Skin of body (tissue), 2 donors: Measurements from ENCODE around the gene COX10. TPM values are rescaled to one million over a fixed set of nuclear protein-coding genes. Genes with fewer than 3 reads are reported as not detected.

Experiments used
- DNase-seq: peaks from one replicate; lab custom pipeline; 2025; lab: John Stamatoyannopoulos, UW
- total RNA-seq: library from RNA; depleted of rRNA; stranded (reverse); fragments of >200 nt; gene quantifications from one replicate; pipeline ENCODE4 v1.2.3, GENCODE V29; 2014

COX10 gene
- total RNA-seq, 1 donor from 2014 or later, result 13.8 TPM

DNA sequence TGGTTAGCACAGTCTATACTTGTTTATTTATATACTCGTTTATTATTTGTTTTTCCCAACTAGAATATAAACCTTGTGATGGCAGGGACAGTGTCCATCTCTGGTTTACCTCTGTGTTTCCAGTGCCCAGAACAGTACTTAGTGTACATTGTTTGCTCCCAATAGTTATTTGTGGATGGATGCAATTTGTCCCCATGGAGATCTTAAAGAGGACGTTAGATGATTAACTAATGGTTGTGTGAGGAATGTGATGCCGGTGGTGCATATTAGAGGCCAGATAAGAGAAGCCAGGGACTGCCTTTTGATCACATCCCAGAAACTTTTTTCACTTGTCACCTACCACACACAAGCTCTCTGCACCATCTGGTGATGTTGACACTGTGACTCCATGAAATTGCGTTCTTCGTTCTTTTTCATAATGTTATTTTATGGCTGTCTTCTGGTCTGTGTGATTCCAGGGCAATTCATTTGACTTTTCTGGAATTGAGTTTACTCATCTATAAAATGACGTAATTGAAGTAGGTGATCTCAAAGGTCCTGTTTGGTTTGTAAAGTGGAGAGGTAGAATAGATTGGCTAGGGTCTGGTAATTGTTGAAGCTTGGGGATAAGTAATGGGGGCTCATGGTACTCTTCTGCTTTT, 1.2 kb downstream of the COX10 start:
- DNase-seq, result no peak

DNA sequence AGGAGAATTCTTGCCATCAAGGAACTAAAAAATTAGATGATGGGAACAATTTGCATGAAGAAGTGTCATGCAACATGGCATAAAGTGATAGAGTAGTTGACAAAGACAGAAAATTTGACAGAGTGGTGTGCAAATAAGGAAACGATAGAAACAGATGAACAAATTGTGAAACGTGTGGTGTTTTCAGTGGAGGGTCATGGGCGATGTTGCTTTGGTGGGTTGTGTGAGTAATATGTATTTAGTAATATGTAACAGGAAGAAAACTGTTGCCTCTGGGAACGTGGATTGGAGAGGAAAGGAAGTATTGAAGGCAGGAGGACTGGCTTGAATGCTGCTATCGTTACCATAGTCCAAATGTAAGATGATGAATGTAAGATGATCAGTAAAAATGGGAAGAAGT, 3.6 kb downstream of the COX10 start:
- DNase-seq, result no peak

DNA sequence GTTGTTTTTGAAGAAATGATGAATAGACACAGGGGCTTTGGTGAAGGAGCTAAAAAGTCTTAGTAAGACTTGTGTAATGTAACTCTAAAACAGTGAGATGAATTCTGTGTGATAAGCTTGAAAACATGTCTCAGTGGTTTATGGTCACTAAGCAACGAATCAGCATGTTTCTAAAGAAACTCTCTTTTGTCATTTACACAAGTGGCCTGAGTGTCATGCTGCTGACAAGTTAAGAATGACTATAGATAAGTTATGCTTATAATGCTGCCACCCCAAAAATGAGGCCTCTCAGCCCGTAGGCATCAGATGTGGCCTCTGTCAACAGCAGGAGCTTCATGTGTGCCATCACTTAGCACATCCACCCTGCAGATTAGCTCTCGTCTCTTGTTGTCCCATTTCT, 8.7 kb downstream of the COX10 start:
- DNase-seq, result no peak

DNA sequence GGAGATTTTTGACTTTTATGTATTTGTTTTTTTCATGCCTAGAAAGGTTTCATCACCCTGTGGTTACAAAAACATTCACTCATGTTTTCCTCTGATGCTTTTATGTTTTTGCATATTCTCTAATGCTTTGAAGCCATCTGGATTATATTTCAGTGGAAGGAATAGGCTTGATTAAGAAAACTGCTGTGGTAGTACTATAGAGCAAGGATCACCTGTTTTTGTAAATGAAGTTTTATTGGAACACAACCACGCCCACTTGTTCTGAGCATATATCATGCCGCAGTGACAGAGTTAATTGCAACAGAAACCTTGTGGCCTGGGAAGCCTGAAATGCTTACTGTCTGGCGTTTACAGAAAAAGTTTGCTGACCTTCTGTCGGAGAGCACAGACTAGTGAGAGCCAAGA, 11.5 kb downstream of the COX10 start:
- no peak for DNase-seq

DNA sequence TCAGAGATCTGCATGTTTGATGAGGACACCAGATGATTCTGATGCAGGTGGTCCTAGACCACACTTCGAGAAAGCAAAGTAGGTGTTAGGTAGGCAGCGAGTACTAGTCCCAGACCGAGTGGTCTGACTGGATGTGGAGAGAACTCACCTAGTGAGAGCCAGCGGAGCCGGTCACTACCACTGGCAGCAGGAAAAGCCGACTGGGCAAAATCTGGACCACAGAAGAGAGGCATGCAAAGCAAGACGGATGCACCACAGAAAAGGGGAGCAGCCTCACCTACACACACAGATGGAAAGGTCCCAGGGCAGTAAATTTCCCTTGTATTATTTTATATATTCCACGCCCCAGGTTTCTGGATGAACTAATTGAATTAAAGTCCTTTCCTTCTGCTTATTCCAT, 13.5 kb downstream of the COX10 start:
- no peak for DNase-seq

DNA sequence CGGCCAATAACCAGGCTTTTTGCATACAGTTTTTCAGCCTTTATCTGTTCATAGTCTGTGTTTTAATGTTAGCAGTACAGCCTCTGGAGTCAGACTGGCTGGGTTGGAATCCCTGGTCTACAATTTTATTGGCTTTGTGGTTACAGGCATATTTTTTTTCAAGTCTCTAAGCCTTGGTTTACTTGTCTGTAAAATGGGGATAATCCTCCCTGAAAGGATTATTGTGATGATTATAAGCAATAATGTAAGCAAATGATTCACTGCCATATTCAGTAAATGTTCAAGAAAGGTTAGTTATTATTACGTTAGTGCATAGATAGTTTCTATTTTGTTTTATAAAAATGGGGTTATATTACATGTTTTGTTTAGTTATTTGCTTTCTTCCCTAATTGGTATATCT, 15.7 kb downstream of the COX10 start:
- no peak for DNase-seq

DNA sequence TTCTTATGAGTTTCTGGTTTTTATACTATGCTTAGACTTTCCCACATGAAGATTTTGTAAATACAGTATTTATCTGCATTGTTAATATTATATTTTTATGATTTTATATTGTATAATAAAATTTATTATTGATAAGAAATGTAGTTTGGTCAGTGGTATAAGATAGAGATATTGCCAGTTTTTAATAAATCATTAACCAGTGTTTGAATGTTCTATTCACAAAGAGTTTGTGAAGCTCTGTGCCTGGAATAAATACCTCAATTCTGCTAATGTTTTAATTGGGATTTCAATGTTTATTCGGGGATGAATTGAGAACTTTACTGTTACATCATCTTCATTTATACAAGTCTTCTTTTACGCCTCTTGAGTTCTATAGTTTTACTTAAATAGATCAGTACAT, 16.9 kb downstream of the COX10 start:
- no peak for DNase-seq

DNA sequence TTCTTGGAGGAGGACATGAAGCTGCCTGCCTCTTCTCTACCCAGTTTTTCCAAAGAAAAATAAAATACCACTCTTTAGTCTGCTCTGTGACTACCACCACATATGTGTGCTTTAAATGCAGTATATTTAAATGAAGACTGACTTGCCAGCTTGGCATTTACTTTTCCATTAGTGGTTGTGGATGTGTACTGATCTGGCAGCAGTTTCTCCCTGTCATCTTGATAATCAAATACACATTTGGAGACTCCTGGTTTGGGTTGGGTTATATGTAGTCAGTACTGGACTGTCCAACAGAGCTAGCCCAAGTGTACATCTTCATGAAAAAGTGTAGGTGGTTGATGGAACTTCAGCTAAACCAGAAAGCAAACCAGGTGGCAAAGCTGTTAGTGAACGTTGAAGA, 19.9 kb downstream of the COX10 start:
- no peak for DNase-seq

DNA sequence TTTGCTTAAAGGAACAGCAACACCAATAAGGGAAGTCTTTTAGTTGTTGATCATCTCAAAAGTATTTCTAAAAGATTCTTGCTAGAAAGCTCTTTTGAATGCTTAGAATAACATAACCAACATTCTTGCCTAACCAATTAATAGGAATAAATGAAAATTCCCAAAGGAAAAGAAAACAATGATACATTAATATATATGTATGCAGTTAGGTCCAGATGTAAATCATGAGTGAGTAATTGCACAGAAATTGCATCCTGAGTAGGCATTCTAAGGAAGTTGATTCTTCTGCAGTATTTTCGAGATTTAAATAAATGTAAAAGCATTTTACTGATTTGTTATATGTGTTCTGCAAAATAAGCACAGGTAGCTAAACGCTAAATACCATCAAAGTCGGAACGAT, 22.1 kb downstream of the COX10 start:
- DNase-seq, result no peak

DNA sequence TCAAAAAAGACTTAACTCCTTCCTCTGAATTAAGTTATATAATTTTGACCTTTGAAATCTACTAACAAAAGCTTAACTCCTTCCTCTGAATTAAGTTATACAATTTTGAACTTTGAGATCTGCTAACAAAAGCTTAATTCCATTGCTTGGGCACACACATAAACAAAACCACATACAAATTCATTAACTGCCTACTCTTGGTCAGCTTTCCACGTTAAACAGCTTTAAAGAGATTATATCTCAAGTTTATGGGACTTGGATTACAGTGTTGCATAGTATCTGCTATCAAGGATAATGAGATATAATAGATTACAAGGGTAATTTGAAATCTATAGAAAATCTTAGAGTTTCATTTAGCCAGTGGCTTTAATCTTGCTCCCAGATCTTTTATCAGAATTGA, 23.5 kb downstream of the COX10 start:
- DNase-seq, result no peak

DNA sequence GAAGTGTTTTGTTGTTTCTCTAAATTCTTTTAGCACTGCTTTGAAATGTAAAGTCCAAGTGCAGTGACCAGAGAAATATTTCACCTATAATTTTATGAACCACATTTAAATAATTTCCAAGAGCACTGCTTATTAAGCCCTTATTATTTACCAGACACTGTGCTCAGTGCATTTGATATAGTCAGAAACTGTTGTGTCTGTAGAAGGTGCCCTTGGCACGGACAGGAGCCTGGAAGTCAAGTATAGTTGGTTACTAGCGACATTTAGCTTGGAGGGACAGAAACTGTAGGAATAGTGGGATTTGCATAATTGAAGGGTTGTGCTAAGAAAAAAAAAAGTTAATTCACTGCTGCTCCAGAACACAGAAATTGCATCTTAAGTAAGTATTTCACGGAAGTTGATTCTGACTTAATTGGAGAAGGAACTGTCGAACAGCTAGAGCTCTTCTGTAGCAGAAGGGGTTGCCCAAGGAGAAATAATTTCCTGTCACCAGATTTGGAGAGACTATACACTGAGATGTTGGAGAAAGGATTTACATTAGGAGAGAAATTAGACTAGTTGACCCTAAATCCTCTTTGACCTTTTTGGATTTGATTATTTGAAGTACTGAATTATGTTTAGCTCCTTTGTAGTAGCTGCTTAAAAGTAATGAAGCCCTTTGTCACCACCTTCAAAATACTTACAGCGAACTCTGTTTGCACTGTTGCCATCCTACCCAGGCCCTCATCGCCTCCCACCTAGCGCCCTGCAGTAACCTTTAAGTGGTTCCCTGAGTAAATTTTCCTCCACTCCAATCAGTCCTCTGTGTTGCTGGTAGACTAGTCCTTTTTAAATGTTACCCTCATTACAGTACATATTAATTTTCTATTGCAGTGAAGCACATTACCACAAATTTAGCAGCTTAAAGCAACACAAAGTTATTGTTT, 25.6 kb downstream of the COX10 start:
- DNase-seq, result no peak

DNA sequence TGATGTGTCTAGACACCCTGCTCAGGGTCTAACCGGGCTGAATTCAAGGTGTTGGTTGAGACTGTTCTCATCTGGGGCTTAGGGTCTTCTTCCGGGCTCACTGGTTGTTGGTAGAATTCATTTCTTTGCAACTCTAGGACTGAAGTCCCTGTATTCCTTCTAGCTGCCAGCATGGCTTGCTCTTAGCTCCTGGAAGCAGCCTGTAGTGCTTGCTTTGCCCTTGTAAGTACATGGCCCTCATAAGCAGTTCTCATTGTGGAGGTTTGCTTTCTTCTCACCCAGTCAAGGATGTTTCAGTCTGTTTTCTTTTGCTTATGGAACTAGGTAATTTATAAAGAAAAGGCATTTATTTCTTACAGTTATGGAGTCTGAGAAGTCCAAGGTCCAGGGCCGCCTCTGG, 26.3 kb downstream of the COX10 start:
- no peak for DNase-seq

DNA sequence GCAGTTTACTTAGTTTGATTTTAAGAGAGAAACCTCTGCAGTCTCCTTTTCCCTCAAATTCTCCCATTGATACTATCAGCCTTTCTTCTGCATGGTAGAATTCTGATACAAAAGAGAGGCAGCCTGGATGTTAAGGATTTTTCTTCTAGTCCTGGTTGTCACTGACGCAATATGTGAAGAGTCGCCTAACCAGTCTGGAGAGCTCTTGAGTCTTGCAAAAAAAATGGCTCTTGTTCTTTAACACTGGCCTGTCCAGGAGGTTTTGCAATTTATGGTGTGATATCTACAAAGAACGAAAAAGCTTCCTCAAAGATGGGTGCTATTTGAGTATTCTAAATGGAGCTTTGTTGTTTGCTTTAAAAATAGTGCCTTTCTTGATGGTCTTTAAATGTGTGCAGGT, 28.9 kb downstream of the COX10 start:
- no peak for DNase-seq

DNA sequence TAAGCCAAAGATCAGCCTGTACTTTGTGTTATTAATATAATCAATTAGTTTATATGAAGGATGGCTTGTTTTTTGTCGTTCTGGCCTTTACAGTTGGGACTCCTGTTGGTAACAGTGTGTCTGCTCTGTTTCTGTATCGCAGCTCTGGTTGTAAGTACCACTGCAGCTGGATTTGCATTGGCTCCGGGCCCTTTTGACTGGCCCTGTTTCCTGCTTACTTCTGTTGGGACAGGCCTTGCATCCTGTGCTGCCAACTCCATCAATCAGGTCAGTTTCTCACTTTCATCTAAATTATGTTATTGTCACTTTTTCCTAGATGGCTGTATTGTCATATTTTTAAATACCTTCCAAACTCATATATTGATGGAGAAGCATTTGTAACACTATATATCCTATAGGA, 32.7 kb downstream of the COX10 start:
- no peak for DNase-seq

DNA sequence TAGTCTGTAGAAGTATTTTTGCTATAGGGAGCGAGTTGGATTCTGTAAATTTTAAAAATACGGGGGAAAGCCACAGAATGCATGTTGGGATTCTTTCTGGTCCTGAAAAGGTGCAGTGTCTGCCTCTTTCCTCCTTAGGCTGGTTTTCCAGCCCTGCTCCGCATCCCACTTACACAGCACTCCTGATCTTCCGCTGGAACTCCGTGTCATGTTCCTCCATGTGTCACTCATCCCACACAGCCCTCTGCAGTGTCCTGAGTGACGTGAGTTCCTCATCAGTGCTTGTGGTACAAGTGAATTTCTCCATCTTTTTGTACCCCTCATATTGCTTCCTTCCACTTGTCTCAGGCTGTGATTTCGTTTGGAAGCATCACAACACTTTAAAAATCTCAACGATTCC, 34.5 kb downstream of the COX10 start:
- no peak for DNase-seq

DNA sequence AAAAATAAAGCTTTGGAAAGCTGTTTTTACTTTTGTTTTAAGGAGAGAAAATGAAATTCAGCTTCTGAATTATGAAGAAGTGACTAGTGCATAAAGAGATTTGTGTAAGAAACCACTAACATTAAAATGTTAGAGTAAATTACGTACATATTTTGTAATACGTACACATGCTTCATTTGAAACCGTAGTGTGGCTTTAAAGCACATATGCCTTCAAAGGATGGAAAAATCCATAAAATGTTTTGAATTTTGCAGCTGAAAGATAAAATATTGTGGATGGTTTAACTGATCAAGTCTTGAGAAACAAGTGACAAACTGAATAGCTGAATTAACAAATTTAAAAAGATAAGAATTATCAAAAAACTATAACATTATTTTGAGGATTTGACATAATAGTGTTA, 35.4 kb downstream of the COX10 start:
- DNase-seq, result no peak

DNA sequence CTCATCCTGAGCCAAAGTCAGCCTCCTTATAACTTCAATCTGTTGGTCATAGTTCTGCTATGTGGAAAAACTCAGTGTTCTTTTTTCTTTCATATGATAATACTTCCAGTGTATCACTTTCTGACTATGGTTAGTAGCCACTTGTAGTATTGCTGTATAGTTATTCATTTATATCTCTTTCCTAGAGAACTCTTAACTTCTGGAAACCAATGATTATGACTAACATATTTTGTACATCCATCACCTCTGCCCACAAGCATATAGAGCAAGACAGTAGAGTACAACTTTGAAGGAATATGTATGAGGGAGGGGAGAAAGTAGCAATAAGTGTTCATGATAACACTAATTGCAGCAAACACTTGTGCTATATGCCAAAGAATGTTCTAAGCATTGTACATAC, 38.6 kb downstream of the COX10 start:
- no peak for DNase-seq

DNA sequence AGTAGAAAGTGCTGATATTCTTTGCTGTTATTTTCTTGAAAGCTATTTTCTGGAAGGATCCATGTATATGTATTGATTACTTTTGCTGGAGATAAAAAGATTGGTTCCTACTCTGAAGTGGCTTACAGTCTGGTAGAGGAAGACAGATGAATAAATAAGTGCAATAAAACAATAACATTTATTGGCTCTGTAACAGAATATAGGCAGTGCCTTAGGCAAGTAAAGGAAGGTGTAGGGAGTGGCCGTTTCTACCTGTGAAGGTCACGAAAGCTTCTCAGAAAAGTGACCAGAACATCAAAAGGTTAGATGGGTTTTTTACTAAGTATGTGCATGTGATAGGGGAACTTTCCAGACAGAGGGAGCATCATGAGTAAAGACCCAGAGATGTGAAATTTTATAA, 43.1 kb downstream of the COX10 start:
- no peak for DNase-seq

DNA sequence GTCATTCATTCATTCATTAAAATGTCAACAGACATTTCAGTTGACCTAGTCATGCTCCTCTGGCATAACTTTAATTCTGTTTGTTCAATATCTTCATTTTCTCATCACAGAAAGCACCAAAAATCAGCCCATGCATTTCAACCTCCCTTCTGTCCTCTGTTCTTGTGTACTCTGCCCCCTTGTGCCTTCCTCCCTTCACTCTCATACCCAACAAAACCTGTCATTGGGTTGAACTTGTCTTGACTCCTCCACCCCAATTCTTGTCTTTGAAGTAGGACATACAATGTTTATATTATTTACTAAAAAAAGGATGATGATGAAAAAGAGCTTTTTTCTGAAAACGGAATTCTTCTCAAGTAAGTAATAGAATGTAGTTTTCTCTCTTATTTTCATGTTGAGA, 43.8 kb downstream of the COX10 start:
- DNase-seq, result no peak

DNA sequence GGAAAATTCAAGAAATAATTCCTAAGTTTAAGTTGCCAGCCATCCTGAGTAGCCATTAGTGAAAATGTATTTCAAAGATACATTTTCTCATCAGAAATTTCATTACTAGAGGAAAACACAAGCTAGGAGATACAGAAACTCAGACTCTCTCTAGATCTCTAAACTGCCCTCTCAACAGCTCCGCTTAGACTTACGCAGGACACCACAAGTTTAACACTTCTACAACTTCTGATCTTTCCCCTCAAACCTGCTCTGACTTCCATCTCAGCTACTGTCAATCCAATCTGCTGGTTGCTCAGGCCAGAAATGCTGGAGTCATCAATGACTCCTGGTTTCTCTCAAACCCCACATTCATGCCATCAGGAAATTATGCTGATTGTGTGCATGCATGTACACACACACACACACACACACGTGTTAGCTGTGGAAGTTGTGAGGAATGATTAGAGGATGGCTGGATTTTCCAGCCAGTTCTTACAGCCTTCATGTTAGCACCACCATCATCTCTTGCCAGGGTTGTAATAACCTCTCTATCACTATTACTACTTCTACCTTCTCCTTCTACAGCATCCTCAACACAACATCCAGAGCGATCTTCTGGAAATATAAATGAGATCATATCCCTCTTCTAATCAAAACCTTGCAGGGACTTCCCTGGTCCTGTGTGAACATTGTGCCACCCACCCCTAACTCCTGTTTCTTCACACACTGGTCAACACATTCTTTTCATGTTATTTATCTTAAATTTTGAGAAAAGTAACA, 47.1 kb downstream of the COX10 start:
- no peak for DNase-seq

DNA sequence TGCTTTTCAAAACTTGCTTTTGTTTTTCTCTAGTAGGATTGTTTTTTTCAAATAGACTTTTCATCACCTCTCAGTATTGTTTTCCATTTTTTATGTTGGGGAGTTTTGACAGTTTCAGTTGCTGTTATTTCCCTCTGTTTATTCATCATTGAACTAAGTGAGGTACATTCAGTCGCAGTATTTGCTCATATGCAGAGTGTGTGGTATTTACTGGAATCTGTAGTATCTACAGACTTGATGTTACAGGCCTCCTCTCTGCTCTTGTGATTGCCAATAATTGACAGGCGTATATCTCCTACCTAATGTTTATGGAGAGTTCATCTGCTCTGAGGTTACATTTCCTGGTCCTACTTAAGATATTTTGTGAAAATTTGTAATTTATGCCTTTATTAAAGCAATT, 49.6 kb downstream of the COX10 start:
- no peak for DNase-seq

DNA sequence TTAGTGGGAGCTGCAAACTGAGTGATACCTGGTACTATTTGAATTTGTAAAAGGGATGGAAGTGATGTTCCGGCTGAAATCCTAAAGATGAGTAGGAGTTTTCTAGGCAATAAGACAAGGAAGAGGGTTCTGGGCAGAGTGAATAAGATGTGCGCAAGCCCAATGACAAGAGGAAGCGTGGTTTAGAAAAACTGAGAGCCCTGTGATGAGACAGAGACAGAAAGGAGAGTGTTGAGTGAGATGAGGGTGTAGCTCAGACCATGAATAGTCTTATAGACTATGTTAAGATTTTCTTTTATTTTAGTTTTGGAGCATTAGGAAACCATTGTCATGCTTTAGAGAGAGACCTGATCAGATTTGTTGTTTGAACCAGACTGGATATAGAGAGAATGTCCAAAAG, 50.2 kb downstream of the COX10 start:
- no peak for DNase-seq
